Measurements from ENCODE around the gene RABEPK.

The RABEPK gene

GRCh38 chr9:125269014-125269397 is 68.7 kb downstream of the RABEPK start:
- no peaks in the 10 kb centered on the region for H3K36me3 ChIP-seq (ENCODE audit: control insufficient read depth, insufficient read depth, low read length)
- no peaks in the 10 kb centered on the region for H3K9me3 ChIP-seq (ENCODE audit: control insufficient read depth, insufficient read depth, low read length)
- H3K4me3 ChIP-seq (ENCODE audit: low read length) = no peak overlapping the region
- no CpG with 5 or more reads among the region's 1 CpG for WGBS (ENCODE audit: insufficient coverage, insufficient read length)
- no peaks in the 10 kb centered on the region for H3K27me3 ChIP-seq (ENCODE audit: control insufficient read depth, insufficient read depth, low read length)
- no peak overlapping the region for H3K27ac ChIP-seq (ENCODE audit: low read length)
- no peaks in the 10 kb centered on the region for H3K4me1 ChIP-seq (ENCODE audit: control insufficient read depth, insufficient read depth, low read length)
- DNase-seq (ENCODE audit: low read depth, low spot score) = no peak

- H3K36me3 ChIP-seq (ENCODE audit: control insufficient read depth, insufficient read depth, low read length) = no peaks in the 10 kb centered on the region
- WGBS (ENCODE audit: insufficient coverage, insufficient read length) = no CpG with 5 or more reads among the region's 5 CpGs
- no peak overlapping the region for H3K27ac ChIP-seq (ENCODE audit: low read length)
- no peaks in the 10 kb centered on the region for H3K4me1 ChIP-seq (ENCODE audit: control insufficient read depth, insufficient read depth, low read length)
- no peak overlapping the region for H3K4me3 ChIP-seq (ENCODE audit: low read length)
- no peak for DNase-seq (ENCODE audit: low read depth, low spot score)
- no peaks in the 10 kb centered on the region for H3K27me3 ChIP-seq (ENCODE audit: control insufficient read depth, insufficient read depth, low read length)
- no peaks in the 10 kb centered on the region for H3K9me3 ChIP-seq (ENCODE audit: control insufficient read depth, insufficient read depth, low read length)
Measured at GRCh38 chr9:125271081-125271480, 70.7 kb downstream of the RABEPK start.

GRCh38 chr9:125272697-125273096 is 72.4 kb downstream of the RABEPK start:
- no peaks in the 10 kb centered on the region for H3K27me3 ChIP-seq (ENCODE audit: control insufficient read depth, insufficient read depth, low read length)
- H3K4me3 ChIP-seq (ENCODE audit: low read length) = no peak overlapping the region
- no peak overlapping the region for H3K27ac ChIP-seq (ENCODE audit: low read length)
- no peaks in the 10 kb centered on the region for H3K4me1 ChIP-seq (ENCODE audit: control insufficient read depth, insufficient read depth, low read length)
- WGBS (ENCODE audit: insufficient coverage, insufficient read length) = no CpG with 5 or more reads among the region's 3 CpGs
- DNase-seq (ENCODE audit: low read depth, low spot score) = no peak
- H3K36me3 ChIP-seq (ENCODE audit: control insufficient read depth, insufficient read depth, low read length) = no peaks in the 10 kb centered on the region
- H3K9me3 ChIP-seq (ENCODE audit: control insufficient read depth, insufficient read depth, low read length) = no peaks in the 10 kb centered on the region

GRCh38 chr9:125276771-125277170 is 76.4 kb downstream of the RABEPK start:
- Histone ChIP-seq H3K4me3 (ENCODE audit: low read length) (no peak overlapping the region), H3K36me3 (ENCODE audit: control insufficient read depth, insufficient read depth, low read length) (no peaks in the 10 kb centered on the region), H3K27me3 (ENCODE audit: control insufficient read depth, insufficient read depth, low read length) (no peaks in the 10 kb centered on the region), H3K27ac (ENCODE audit: low read length) (no peak overlapping the region), H3K9me3 (ENCODE audit: control insufficient read depth, insufficient read depth, low read length) (no peaks in the 10 kb centered on the region), H3K4me1 (ENCODE audit: control insufficient read depth, insufficient read depth, low read length) (no peaks in the 10 kb centered on the region)
- no CpG with 5 or more reads among the region's 4 CpGs for WGBS (ENCODE audit: insufficient coverage, insufficient read length)
- no peak for DNase-seq (ENCODE audit: low read depth, low spot score)

- H3K36me3 ChIP-seq (ENCODE audit: control insufficient read depth, insufficient read depth, low read length) = no peaks in the 10 kb centered on the region
- H3K4me1 ChIP-seq (ENCODE audit: control insufficient read depth, insufficient read depth, low read length) = no peaks in the 10 kb centered on the region
- no peaks in the 10 kb centered on the region for H3K27me3 ChIP-seq (ENCODE audit: control insufficient read depth, insufficient read depth, low read length)
- no peak overlapping the region for H3K4me3 ChIP-seq (ENCODE audit: low read length)
- no peak for DNase-seq (ENCODE audit: low read depth, low spot score)
- H3K27ac ChIP-seq (ENCODE audit: low read length) = no peak overlapping the region
- no peaks in the 10 kb centered on the region for H3K9me3 ChIP-seq (ENCODE audit: control insufficient read depth, insufficient read depth, low read length)
Measured at GRCh38 chr9:125277411-125277810, 77.1 kb downstream of the RABEPK start.

- Histone ChIP-seq H3K36me3 (ENCODE audit: control insufficient read depth, insufficient read depth, low read length) (no peaks in the 10 kb centered on the region), H3K27me3 (ENCODE audit: control insufficient read depth, insufficient read depth, low read length) (no peaks in the 10 kb centered on the region), H3K4me3 (ENCODE audit: low read length) (no peak overlapping the region), H3K9me3 (ENCODE audit: control insufficient read depth, insufficient read depth, low read length) (no peaks in the 10 kb centered on the region), H3K4me1 (ENCODE audit: control insufficient read depth, insufficient read depth, low read length) (no peaks in the 10 kb centered on the region), H3K27ac (ENCODE audit: low read length) (no peak overlapping the region)
- DNase-seq (ENCODE audit: low read depth, low spot score) = no peak
- no CpG with 5 or more reads among the region's 4 CpGs for WGBS (ENCODE audit: insufficient coverage, insufficient read length)
Measured at GRCh38 chr9:125280945-125281344, 80.6 kb downstream of the RABEPK start.

Measured in iPS DF 6.9 (cell line).